PC-3 (cell line): ENCODE results near the gene HOXC12. TPM values are rescaled to one million over a fixed set of nuclear protein-coding genes. Genes with fewer than 3 reads are reported as not detected.

ENCODE experiments used
- ATAC-seq: fragments of 200-7000 bp; cut with Tn5 transposase; 2 replicates; pipeline ENCODE4 v1.9.1; 2020; ENCODE audit warnings: mild to moderate bottlenecking, moderate library complexity
- BruUV-seq: library from RNA; stranded (reverse); fragments of 400-500 nt; replicated peaks from 2 replicates; lab custom pipeline; 2021; lab: Mats Ljungman, UMichigan
- CTCF ChIA-PET: fragments of 300-600 bp; sonication (Branson Sonifier 250); formaldehyde crosslinking; loops from one replicate; lab custom pipeline; 2022; ENCODE audit warnings: antibody characterized with exemption; lab: Charles Lee
- POLR2A ChIA-PET: fragments of 300-600 bp; sonication (Branson Sonifier 250); formaldehyde crosslinking; loops from one replicate; lab custom pipeline; 2022; ENCODE audit warnings: antibody characterized with exemption; ENCODE audit not compliant: unreplicated experiment; lab: Charles Lee
- DNase-seq: peaks from one replicate; pipeline ENCODE4 v3.0.0-alpha.2; 2015
- H2AFZ ChIP-seq: fragments of 300-600 bp; sonication (generic); 2 replicates; pipeline ENCODE4 v1.6.0; 2016; ENCODE audit warnings: antibody characterized with exemption, low read length
- H3F3A ChIP-seq: fragments of 300-600 bp; sonication (generic); one replicate; pipeline ENCODE4 v1.6.0; 2017; ENCODE audit warnings: antibody characterized with exemption, low read length, control low read depth, mild to moderate bottlenecking; ENCODE audit not compliant: unreplicated experiment
- H3K27ac ChIP-seq: fragments of 300-600 bp; sonication (generic); 2 replicates; pipeline ENCODE4 v1.5.1; 2016; ENCODE audit warnings: mild to moderate bottlenecking, low read length
- H3K27me3 ChIP-seq: fragments of 300-600 bp; sonication (generic); 2 replicates; pipeline ENCODE4 v1.6.1; 2016; ENCODE audit warnings: low read length, mixed read lengths
- H3K36me3 ChIP-seq: fragments of 300-600 bp; sonication (generic); 2 replicates; pipeline ENCODE4 v1.6.1; 2016; ENCODE audit warnings: low read depth, mixed run types, low read length, mixed read lengths
- H3K4me1 ChIP-seq: fragments of 300-600 bp; sonication (generic); 2 replicates; pipeline ENCODE4 v1.5.1; 2016; ENCODE audit warnings: low read length; ENCODE audit not compliant: insufficient read depth
- H3K4me2 ChIP-seq: fragments of 300-600 bp; sonication (generic); 2 replicates; pipeline ENCODE4 v1.6.0; 2016; ENCODE audit warnings: low read length
- H3K4me3 ChIP-seq: fragments of 300-600 bp; sonication (generic); 2 replicates; pipeline ENCODE4 v1.5.1; 2016; ENCODE audit warnings: mild to moderate bottlenecking, low read length, mixed read lengths
- H3K79me2 ChIP-seq: fragments of 300-600 bp; sonication (generic); 2 replicates; pipeline ENCODE4 v1.6.1; 2017; ENCODE audit warnings: low read length, mixed read lengths
- H3K9ac ChIP-seq: fragments of 300-600 bp; sonication (generic); 2 replicates; pipeline ENCODE4 v1.6.0; 2016; ENCODE audit warnings: mild to moderate bottlenecking, low read length
- H3K9me2 ChIP-seq: fragments of 300-600 bp; sonication (generic); replicated peaks from 2 replicates; pipeline ENCODE4 v1.6.1; 2016; ENCODE audit warnings: mixed run types, low read length, mixed read lengths
- H3K9me3 ChIP-seq: fragments of 300-600 bp; sonication (generic); 2 replicates; pipeline ENCODE4 v1.6.1; 2016; ENCODE audit warnings: low read length, mixed read lengths
- H4K20me1 ChIP-seq: fragments of 300-600 bp; sonication (generic); 2 replicates; pipeline ENCODE4 v1.6.1; 2016; ENCODE audit warnings: low read length, mixed read lengths
- CTCF ChIP-seq: fragments of 300-600 bp; sonication (generic); conservative IDR thresholded peaks from 2 replicates; pipeline ENCODE4 v1.5.1; 2017; ENCODE audit warnings: antibody characterized with exemption, low read depth, mild to moderate bottlenecking, low read length
- EZH2 ChIP-seq: fragments of 300-600 bp; sonication (generic); IDR thresholded peaks from one replicate; pipeline ENCODE4 v1.6.1; 2017; ENCODE audit warnings: antibody characterized with exemption, mild to moderate bottlenecking, low read length; ENCODE audit not compliant: unreplicated experiment
- EZH2phosphoT487 ChIP-seq: fragments of 300-600 bp; sonication (generic); IDR thresholded peaks from 2 replicates; pipeline ENCODE4 v1.6.1; 2018; ENCODE audit warnings: mild to moderate bottlenecking, antibody characterized with exemption, low read length, borderline replicate concordance
- intact Hi-C: fragments of 100-400 bp; cut with micrococcal nuclease; formaldehyde crosslinking; loops from 2 replicates; pipeline ENCODE4 v1.9.0; 2023
- total RNA-seq: library from RNA; depleted of rRNA; stranded (reverse); fragments of >200 nt; gene quantifications from 2 replicates; pipeline ENCODE4 v1.2.3, GENCODE V29; 2014

HOXC12 gene
- total RNA-seq, 1 experiment from 2014 or later: 0.33 TPM

DNA sequence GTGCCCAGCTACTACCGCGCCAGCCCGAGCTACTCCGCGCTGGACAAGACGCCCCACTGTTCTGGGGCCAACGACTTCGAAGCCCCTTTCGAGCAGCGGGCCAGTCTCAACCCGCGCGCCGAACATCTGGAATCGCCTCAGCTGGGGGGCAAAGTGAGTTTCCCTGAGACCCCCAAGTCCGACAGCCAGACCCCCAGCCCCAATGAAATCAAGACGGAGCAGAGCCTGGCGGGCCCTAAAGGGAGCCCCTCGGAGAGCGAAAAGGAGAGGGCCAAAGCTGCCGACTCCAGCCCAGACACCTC lies 30.9 kb downstream of the HOXC12 start:
- H2AFZ ChIP-seq: no peak overlapping the region
- BruUV-seq: no TSS peak
- intact Hi-C loops: loop anchor here (5.0 kb wide), 1 partner anchor 43 kb away; no protein-coding TSS in a partner anchor

DNA sequence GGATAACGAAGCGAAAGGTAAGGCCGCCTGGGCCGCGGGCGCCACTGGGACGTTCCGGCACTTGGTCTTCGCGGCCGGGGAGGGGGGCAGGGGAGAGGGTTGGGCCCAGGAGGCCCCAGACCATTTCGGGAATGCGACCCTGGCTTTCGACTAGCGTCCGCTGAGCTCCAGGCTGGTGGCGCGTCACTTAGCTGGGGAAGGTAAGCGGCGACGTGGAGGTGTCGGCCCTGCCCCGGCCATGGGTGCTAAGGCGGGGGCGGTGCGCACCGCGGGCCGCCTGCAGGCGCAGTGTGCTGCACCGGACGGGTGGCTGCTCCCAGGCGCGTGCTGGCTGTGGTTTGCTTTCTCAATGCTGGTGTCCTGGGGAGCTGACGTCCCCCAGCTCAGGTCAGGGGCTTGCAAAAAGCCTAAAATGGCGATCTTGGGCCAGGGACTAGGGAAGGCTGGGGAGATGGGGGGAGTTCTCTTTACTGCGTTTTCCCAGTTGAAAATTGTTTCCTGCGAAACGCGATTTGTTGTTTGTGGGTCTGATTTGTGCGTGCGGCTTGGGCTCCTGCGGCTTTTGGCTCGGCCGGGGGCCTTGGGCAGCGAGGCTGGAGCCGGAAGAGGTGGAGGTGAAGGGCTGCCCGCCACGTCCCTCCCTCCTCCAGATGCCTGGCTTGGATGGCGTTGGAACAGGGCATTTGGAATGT lies 31.4 kb downstream of the HOXC12 start:
- Histone ChIP-seq H3K4me1 (peaks cover 36% of the 10 kb centered on the region), H2AFZ (no peak overlapping the region), H3K4me3 (0 out of 2 replicates have a peak overlapping the region, but pooled peaks have one; percentile 23), H3K9me2 (no peaks in the 10 kb centered on the region), H3K9me3 (no peaks in the 10 kb centered on the region), H3K27me3 (no peaks in the 10 kb centered on the region), H3K4me2 (peak overlapping the region; percentile 78), H4K20me1 (no peaks in the 10 kb centered on the region), H3K79me2 (peaks cover 7% of the 10 kb centered on the region), H3K9ac (no peak overlapping the region), H3K27ac (no peak overlapping the region), H3F3A (no peaks in the 10 kb centered on the region), H3K36me3 (no peaks in the 10 kb centered on the region)
- intact Hi-C loops: loop anchor here (5.0 kb wide), 1 partner anchor 44 kb away; no protein-coding TSS in a partner anchor
- ChIA-PET CTCF (no interaction called here), POLR2A (no interaction called here)
- DNase-seq (no peak), ATAC-seq (no peak)
- BruUV-seq: no TSS peak
- TF ChIP-seq EZH2 (no peak), CTCF (no peak), EZH2phosphoT487 (no peak)

More for the DNA sequence above, 30.9 kb downstream of the HOXC12 start:
- Histone ChIP-seq H3K27ac (no peak overlapping the region), H3K27me3 (no peaks in the 10 kb centered on the region), H3K9ac (no peak overlapping the region), H3K4me2 (peak overlapping the region; percentile 78), H3K36me3 (no peaks in the 10 kb centered on the region), H3K4me1 (peaks cover 31% of the 10 kb centered on the region), H3K9me2 (no peaks in the 10 kb centered on the region), H3K9me3 (no peaks in the 10 kb centered on the region), H3K79me2 (peaks cover 2% of the 10 kb centered on the region), H3K4me3 (no peak overlapping the region), H3F3A (no peaks in the 10 kb centered on the region), H4K20me1 (no peaks in the 10 kb centered on the region)
- no peak for ATAC-seq
- TF ChIP-seq EZH2phosphoT487 (no peak), CTCF (no peak), EZH2 (no peak)
- ChIA-PET CTCF (interaction anchor here (0.6 kb wide), 1 partner anchor 20 kb away, joined by 6 read pairs; no protein-coding TSS in a partner anchor), POLR2A (no interaction called here)
- no peak for DNase-seq
